ENCODE data around the gene SLC29A1. TPM values are rescaled to one million over a fixed set of nuclear protein-coding genes. Genes with fewer than 3 reads are reported as not detected.

Gene SLC29A1
- total and polyA plus RNA-seq, 9 of the 15 experiments (the other 6 are each of a cell fraction or from before 2014, with no cell fraction given): 18.9 to 170 (median 57.7) TPM

DNA sequence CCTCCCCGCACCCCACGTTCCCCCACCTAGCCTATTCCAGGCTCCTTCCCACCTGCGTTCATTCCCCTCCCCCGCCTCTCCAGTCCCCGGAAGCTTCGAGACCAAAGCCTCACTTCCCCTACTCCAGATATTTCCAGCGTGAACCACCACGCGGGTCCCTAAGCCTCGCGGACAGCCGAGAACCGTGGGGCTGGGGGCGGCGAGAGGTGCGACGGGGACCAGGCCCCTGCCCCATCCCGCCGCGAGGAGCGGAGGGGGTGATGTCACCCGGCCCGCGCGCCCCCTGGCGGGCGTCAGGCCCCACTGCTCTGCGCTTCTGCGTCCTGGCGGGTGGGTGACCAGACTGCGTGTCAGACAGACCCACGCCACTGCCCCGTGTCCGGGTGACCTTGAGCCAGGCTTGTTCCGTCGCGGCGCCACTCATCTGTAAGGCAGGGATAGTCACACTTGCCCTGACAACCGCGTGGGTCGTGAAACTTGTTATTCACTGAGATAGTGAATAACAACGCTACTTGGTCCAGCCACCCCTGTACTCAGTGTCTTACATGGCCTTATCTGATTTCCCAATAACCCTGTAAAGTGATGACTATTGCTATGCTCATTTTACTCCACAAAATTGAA is 14.5 kb downstream of the SLC29A1 start (continued):
- TF ChIP-seq, protein P1, sequence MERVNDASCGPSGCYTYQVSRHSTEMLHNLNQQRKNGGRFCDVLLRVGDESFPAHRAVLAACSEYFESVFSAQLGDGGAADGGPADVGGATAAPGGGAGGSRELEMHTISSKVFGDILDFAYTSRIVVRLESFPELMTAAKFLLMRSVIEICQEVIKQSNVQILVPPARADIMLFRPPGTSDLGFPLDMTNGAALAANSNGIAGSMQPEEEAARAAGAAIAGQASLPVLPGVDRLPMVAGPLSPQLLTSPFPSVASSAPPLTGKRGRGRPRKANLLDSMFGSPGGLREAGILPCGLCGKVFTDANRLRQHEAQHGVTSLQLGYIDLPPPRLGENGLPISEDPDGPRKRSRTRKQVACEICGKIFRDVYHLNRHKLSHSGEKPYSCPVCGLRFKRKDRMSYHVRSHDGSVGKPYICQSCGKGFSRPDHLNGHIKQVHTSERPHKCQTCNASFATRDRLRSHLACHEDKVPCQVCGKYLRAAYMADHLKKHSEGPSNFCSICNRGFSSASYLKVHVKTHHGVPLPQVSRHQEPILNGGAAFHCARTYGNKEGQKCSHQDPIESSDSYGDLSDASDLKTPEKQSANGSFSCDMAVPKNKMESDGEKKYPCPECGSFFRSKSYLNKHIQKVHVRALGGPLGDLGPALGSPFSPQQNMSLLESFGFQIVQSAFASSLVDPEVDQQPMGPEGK (CRISPR knock-in tag; IDR thresholded peaks at IDR 0.05; ENCODE audit: borderline replicate concordance): no peak
- TF ChIP-seq ZNF41 (CRISPR knock-in tag; conservative IDR thresholded peaks at IDR 0.05) (no peak), DACH1 (IDR thresholded peaks at IDR 0.05; ENCODE audit: partially characterized antibody) (no peak), YBX1 (IDR thresholded peaks at IDR 0.05) (no peak), ADNP (tag; IDR thresholded peaks at IDR 0.05) (no peak), HDAC2 (IDR thresholded peaks at IDR 0.05) (peak; percentile 62), KDM4B (IDR thresholded peaks at IDR 0.05; ENCODE audit: borderline replicate concordance in 2 of 2, low read depth in 1 of 2) (0 out of 4 replicates have a peak, but pooled peaks of 1 of the 2 experiments have one; percentile 23), KLF6 (CRISPR knock-in tag; IDR thresholded peaks at IDR 0.05; ENCODE audit: borderline replicate concordance) (no peak; the same call in 1 of the 2 replicates), CHD4 (IDR thresholded peaks at IDR 0.05; ENCODE audit: insufficient read depth, insufficient replicate concordance, low read depth, low read length, poor library complexity, severe bottlenecking) (no peak), CBFB (CRISPR knock-in tag; IDR thresholded peaks at IDR 0.05) (no peak), ZNF24 (IDR thresholded peaks at IDR 0.05) (peak; percentile 46; the same call in 1 of the 2 replicates)
- TF ChIP-seq, protein P2, sequence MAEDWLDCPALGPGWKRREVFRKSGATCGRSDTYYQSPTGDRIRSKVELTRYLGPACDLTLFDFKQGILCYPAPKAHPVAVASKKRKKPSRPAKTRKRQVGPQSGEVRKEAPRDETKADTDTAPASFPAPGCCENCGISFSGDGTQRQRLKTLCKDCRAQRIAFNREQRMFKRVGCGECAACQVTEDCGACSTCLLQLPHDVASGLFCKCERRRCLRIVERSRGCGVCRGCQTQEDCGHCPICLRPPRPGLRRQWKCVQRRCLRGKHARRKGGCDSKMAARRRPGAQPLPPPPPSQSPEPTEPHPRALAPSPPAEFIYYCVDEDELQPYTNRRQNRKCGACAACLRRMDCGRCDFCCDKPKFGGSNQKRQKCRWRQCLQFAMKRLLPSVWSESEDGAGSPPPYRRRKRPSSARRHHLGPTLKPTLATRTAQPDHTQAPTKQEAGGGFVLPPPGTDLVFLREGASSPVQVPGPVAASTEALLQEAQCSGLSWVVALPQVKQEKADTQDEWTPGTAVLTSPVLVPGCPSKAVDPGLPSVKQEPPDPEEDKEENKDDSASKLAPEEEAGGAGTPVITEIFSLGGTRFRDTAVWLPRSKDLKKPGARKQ (CRISPR knock-in tag; IDR thresholded peaks at IDR 0.05): no peak
- TF ChIP-seq, protein P3, sequence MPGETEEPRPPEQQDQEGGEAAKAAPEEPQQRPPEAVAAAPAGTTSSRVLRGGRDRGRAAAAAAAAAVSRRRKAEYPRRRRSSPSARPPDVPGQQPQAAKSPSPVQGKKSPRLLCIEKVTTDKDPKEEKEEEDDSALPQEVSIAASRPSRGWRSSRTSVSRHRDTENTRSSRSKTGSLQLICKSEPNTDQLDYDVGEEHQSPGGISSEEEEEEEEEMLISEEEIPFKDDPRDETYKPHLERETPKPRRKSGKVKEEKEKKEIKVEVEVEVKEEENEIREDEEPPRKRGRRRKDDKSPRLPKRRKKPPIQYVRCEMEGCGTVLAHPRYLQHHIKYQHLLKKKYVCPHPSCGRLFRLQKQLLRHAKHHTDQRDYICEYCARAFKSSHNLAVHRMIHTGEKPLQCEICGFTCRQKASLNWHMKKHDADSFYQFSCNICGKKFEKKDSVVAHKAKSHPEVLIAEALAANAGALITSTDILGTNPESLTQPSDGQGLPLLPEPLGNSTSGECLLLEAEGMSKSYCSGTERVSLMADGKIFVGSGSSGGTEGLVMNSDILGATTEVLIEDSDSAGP (CRISPR knock-in tag; IDR thresholded peaks at IDR 0.05): no peak
- TF ChIP-seq, protein P4, sequence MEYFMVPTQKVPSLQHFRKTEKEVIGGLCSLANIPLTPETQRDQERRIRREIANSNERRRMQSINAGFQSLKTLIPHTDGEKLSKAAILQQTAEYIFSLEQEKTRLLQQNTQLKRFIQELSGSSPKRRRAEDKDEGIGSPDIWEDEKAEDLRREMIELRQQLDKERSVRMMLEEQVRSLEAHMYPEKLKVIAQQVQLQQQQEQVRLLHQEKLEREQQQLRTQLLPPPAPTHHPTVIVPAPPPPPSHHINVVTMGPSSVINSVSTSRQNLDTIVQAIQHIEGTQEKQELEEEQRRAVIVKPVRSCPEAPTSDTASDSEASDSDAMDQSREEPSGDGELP (CRISPR knock-in tag; IDR thresholded peaks at IDR 0.05; ENCODE audit: borderline replicate concordance): peak; percentile 77
- TF ChIP-seq, protein P5, sequence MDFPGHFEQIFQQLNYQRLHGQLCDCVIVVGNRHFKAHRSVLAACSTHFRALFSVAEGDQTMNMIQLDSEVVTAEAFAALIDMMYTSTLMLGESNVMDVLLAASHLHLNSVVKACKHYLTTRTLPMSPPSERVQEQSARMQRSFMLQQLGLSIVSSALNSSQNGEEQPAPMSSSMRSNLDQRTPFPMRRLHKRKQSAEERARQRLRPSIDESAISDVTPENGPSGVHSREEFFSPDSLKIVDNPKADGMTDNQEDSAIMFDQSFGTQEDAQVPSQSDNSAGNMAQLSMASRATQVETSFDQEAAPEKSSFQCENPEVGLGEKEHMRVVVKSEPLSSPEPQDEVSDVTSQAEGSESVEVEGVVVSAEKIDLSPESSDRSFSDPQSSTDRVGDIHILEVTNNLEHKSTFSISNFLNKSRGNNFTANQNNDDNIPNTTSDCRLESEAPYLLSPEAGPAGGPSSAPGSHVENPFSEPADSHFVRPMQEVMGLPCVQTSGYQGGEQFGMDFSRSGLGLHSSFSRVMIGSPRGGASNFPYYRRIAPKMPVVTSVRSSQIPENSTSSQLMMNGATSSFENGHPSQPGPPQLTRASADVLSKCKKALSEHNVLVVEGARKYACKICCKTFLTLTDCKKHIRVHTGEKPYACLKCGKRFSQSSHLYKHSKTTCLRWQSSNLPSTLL (IDR thresholded peaks at IDR 0.05): no peak
